SK-N-SH (cell line): ENCODE measurements around the gene SNAI3.

Experiments
- CHD2 ChIP-seq: fragments of 150-350 bp; IDR thresholded peaks from 2 replicates; pipeline ENCODE4 v1.6.1; 2018; ENCODE audit warnings: low read length; ENCODE audit not compliant: partially characterized antibody
- EP300 ChIP-seq, 2 experiments: IDR thresholded peaks; 2 replicates each; pipeline versions ENCODE4 v1.4.0 to v1.6.1; 2012; ENCODE audit warnings: borderline replicate concordance in 1 of 2, low read depth in 1 of 2, low read length in 1 of 2
- MXI1 ChIP-seq: IDR thresholded peaks from 2 replicates; pipeline ENCODE4 v1.6.1; 2012; ENCODE audit warnings: mild to moderate bottlenecking, low read depth, low read length, improper control_type of control experiment
- RAD21 ChIP-seq: IDR thresholded peaks from 2 replicates; pipeline ENCODE4 v1.6.1; 2012; ENCODE audit warnings: mild to moderate bottlenecking, low read length
- RFX5 ChIP-seq: IDR thresholded peaks from 2 replicates; pipeline ENCODE4 v1.6.1; 2012; ENCODE audit warnings: mild to moderate bottlenecking, improper control_type of control experiment, low read length
- SIN3A ChIP-seq: IDR thresholded peaks from 2 replicates; pipeline ENCODE4 v1.6.1; 2012; ENCODE audit warnings: low read depth, mild to moderate bottlenecking, low read length, moderate library complexity, borderline replicate concordance
- USF2 ChIP-seq: fragments of 150-350 bp; IDR thresholded peaks from 2 replicates; pipeline ENCODE4 v1.6.1; 2017; ENCODE audit warnings: antibody characterized with exemption, low read length, low read depth, borderline replicate concordance
- TF ChIP-seq, protein P1 (sequence below): fragments of 200-600 bp; sonication (generic); IDR thresholded peaks from 2 replicates; pipeline ENCODE4 v1.6.1; 2017; ENCODE audit warnings: antibody characterized with exemption, mild to moderate bottlenecking, moderate library complexity

DNA sequence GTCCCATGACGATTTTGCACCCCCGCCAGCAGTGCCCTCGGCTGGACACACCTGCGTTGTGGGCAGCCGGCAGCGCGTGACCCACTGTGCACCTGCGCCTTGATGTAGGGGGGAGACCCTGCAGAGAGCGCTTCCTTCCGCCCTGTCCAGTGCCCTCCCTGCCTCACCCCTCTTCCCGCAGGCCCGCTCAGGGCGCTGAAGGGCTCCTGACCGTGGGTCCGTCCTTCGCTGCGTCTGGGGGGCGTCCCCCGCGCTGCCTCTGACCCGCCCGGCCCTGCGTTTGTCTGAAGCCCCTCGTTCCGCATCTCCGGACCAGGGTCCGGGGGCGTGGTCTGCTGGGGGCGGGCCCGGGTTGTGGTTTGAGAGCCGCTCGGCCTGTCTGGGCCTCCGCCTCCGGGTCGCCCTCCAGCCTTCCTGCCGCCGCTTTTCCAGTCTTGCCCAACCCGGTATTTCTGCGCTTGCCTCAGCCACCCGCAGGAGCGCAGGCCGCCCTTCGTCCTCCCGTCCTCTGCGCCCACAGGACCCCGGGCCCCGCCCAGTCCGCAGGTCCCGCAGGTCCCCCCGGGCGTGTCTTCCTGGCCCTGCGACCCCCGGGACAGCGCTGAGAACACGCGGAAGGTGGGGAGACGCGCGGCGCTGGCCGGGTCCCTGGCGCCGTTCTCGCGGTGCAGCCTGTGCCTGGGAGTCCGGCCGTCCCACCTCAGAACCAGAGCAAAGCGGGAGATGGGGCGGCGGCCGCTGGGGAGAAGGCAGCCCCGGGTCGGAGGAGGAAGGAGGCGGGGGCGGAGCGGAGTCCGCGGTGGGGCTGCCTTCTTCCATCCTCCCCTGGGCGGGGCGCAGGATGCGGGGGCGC is 51.9 kb downstream of the SNAI3 start:
- TF ChIP-seq EP300 (IDR thresholded peaks at IDR 0.05; ENCODE audit: borderline replicate concordance in 1 of 2, low read depth in 1 of 2, low read length in 1 of 2) (no peak), RAD21 (no peak), SIN3A (no peak), RFX5 (no peak), MXI1 (no peak), CHD2 (no peak), USF2 (no peak)
- TF ChIP-seq, protein P1, sequence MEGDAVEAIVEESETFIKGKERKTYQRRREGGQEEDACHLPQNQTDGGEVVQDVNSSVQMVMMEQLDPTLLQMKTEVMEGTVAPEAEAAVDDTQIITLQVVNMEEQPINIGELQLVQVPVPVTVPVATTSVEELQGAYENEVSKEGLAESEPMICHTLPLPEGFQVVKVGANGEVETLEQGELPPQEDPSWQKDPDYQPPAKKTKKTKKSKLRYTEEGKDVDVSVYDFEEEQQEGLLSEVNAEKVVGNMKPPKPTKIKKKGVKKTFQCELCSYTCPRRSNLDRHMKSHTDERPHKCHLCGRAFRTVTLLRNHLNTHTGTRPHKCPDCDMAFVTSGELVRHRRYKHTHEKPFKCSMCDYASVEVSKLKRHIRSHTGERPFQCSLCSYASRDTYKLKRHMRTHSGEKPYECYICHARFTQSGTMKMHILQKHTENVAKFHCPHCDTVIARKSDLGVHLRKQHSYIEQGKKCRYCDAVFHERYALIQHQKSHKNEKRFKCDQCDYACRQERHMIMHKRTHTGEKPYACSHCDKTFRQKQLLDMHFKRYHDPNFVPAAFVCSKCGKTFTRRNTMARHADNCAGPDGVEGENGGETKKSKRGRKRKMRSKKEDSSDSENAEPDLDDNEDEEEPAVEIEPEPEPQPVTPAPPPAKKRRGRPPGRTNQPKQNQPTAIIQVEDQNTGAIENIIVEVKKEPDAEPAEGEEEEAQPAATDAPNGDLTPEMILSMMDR, result no peak
